ENCODE measurements around the gene FBXL20. TPM values are rescaled to one million over a fixed set of nuclear protein-coding genes. Genes with fewer than 3 reads are reported as not detected.

Gene FBXL20
- total and polyA plus RNA-seq, 2 of the 8 experiments (the other 6 are each of a cell fraction or from before 2014, with no cell fraction given): 5.5 to 11.0 TPM

DNA sequence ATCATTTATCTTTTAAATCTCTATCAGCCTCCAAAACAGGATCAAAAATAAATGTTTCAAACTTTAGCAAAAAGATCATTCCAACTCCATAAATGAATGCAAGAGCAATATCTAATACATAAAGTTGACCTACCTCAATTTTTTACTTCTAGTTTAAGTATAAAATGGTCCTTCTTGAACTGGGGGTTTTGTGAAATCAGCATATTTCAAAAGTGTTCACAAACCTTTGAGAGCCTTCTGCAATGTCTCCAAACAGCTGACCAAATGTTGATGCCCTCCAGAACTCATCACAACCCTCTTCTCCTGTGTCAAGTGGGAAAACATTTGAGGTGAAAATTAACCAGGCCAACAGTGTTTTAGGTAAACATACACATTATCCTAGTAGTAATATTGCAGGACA lies 41.9 kb upstream of the FBXL20 start:
- ChIA-PET POLR2A (ENCODE audit: partially characterized antibody) (no interaction called here), CTCF (ENCODE audit: partially characterized antibody) (interaction anchor here (0.6 kb wide), 1 partner anchor 765 kb away, joined by 4 read pairs; no protein-coding TSS in a partner anchor)
- H3K23ac ChIP-seq (ENCODE audit: insufficient read length): no peak overlapping the region
- H3K27ac ChIP-seq (ENCODE audit: low read depth, low read length): no peak overlapping the region
- H2BK20ac ChIP-seq (ENCODE audit: low read length): no peak overlapping the region
- no peak overlapping the region for H3K56ac ChIP-seq (replicated peaks; ENCODE audit: insufficient read length, low read depth, low read length)
- no peaks in the 10 kb centered on the region for H3K23me2 ChIP-seq (ENCODE audit: low read depth, low read length)
- no peaks in the 10 kb centered on the region for H3K79me1 ChIP-seq (ENCODE audit: low read depth, low read length)
- H3K36me3 ChIP-seq (ENCODE audit: control insufficient read depth in 2 of 4, insufficient read depth in 4 of 4, low read length in 3 of 4): peaks cover 7 to 70% (median 40%) of the 10 kb centered on the region in 4 experiments
- no peak overlapping the region for H2AK5ac ChIP-seq (ENCODE audit: low read depth, low read length)
- H3K4me1 ChIP-seq (replicated peaks in 1 of 4; ENCODE audit: control insufficient read depth in 3 of 4, insufficient read depth in 4 of 4, low read length in 3 of 4): no peaks in the 10 kb centered on the region
- no peak overlapping the region for H2BK15ac ChIP-seq (ENCODE audit: low read length)
- FAIRE-seq: no peak
- H3K9me3 ChIP-seq (ENCODE audit: insufficient read depth in 2 of 2, low read depth in 1 of 2, low read length in 1 of 2): no peaks in the 10 kb centered on the region
- peaks cover 3 to 15% of the 10 kb centered on the region in 2 experiments; a peak in 3 of 4 replicates for H3K79me2 ChIP-seq (ENCODE audit: control insufficient read depth in 1 of 2, insufficient read depth in 2 of 2, low read length in 2 of 2)
- no peak overlapping the region for H4K91ac ChIP-seq (replicated peaks; ENCODE audit: insufficient read length, low read length)
- no peak overlapping the region for H2BK12ac ChIP-seq (ENCODE audit: low read depth, low read length)
- no peak for DNase-seq (ENCODE audit: low read depth in 1 of 2, low spot score in 2 of 2)
- no peaks in the 10 kb centered on the region for H3K27me3 ChIP-seq (replicated peaks in 1 of 4; ENCODE audit: control insufficient read depth in 3 of 4, extremely low read depth in 1 of 4, insufficient read depth in 3 of 4, low read length in 3 of 4)
- H4K8ac ChIP-seq (ENCODE audit: extremely low read depth, insufficient read depth, low read length): no peak overlapping the region
- H2BK120ac ChIP-seq (replicated peaks; ENCODE audit: low read depth, low read length): no peak overlapping the region
- H3K4me2 ChIP-seq (ENCODE audit: insufficient read depth in 1 of 2, low read depth in 2 of 2, low read length in 2 of 2): no peak overlapping the region
- H4K5ac ChIP-seq (ENCODE audit: insufficient read length, low read depth, low read length): no peak overlapping the region
- no peak overlapping the region for H3K18ac ChIP-seq (ENCODE audit: extremely low read depth, low read length)
- H3K9ac ChIP-seq (replicated peaks in 1 of 4; ENCODE audit: extremely low read depth in 1 of 4, low read depth in 3 of 4, low read length in 3 of 4): no peak overlapping the region
- no peak overlapping the region for H2AFZ ChIP-seq (ENCODE audit: low read length)
- no peak overlapping the region for H3K14ac ChIP-seq (ENCODE audit: insufficient read length)
- H3K4ac ChIP-seq (replicated peaks; ENCODE audit: insufficient read length, low read depth, low read length): no peak overlapping the region
- H4K20me1 ChIP-seq (replicated peaks in 1 of 2; ENCODE audit: control insufficient read depth in 1 of 2, insufficient read depth in 2 of 2, low read length in 2 of 2): peaks cover 0 to 2% of the 10 kb centered on the region in 2 experiments
- H3K4me3 ChIP-seq (ENCODE audit: extremely low read depth in 1 of 4, insufficient read depth in 2 of 4, low read depth in 3 of 4, low read length in 4 of 4): no peak overlapping the region
- H2BK5ac ChIP-seq (ENCODE audit: low read depth, low read length): no peak overlapping the region
- TF ChIP-seq TCF12 (IDR thresholded peaks at IDR 0.05; ENCODE audit: low read depth, low read length) (no peak), PHF8 (conservative IDR thresholded peaks at IDR 0.05; ENCODE audit: low read depth, low read length) (no peak), CBX5 (IDR thresholded peaks at IDR 0.05; ENCODE audit: low read depth, low read length) (no peak), CREB1 (IDR thresholded peaks at IDR 0.05) (no peak), POU5F1 (IDR thresholded peaks at IDR 0.05; ENCODE audit: low read depth, low read length) (no peak), CBX8 (IDR thresholded peaks at IDR 0.05; ENCODE audit: borderline replicate concordance, low read depth, low read length) (no peak), KDM1A (IDR thresholded peaks at IDR 0.05; ENCODE audit: borderline replicate concordance, low read length) (no peak), CHD1 (IDR thresholded peaks at IDR 0.05; ENCODE audit: low read depth, low read length) (no peak), CEBPB (IDR thresholded peaks at IDR 0.05; ENCODE audit: low read depth, low read length) (no peak), EZH2 (IDR thresholded peaks at IDR 0.05; ENCODE audit: low read depth, low read length, severe bottlenecking) (no peak), POLR2AphosphoS5 (IDR thresholded peaks at IDR 0.05; ENCODE audit: low read depth, low read length) (no peak), KDM4A (IDR thresholded peaks at IDR 0.05; ENCODE audit: low read depth, low read length, severe bottlenecking) (no peak), CHD2 (IDR thresholded peaks at IDR 0.05; ENCODE audit: low read length) (no peak)
- TF ChIP-seq, protein P1, sequence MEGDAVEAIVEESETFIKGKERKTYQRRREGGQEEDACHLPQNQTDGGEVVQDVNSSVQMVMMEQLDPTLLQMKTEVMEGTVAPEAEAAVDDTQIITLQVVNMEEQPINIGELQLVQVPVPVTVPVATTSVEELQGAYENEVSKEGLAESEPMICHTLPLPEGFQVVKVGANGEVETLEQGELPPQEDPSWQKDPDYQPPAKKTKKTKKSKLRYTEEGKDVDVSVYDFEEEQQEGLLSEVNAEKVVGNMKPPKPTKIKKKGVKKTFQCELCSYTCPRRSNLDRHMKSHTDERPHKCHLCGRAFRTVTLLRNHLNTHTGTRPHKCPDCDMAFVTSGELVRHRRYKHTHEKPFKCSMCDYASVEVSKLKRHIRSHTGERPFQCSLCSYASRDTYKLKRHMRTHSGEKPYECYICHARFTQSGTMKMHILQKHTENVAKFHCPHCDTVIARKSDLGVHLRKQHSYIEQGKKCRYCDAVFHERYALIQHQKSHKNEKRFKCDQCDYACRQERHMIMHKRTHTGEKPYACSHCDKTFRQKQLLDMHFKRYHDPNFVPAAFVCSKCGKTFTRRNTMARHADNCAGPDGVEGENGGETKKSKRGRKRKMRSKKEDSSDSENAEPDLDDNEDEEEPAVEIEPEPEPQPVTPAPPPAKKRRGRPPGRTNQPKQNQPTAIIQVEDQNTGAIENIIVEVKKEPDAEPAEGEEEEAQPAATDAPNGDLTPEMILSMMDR (IDR thresholded peaks at IDR 0.05; ENCODE audit: control extremely low read depth in 1 of 3, insufficient read depth in 1 of 3, low read depth in 1 of 3, low read length in 3 of 3): no peak

Measured in H1 (cell line).